ENCODE data around the gene MED29.

GRCh38 chr19:39362682-39363657 lies 28.2 kb upstream of the MED29 start:
- no peak for TF ChIP-seq CTCF (IDR thresholded peaks at IDR 0.05)
- no peak for TF ChIP-seq POLR2A (IDR thresholded peaks at IDR 0.05)

Data from adrenal gland (tissue), 5 donors.